ENCODE data around the gene RPL37A.

The RPL37A gene

GRCh38 chr2:216525972-216526371 lies 27.3 kb downstream of the RPL37A start:
- no peak for TF ChIP-seq CTCF (IDR thresholded peaks at IDR 0.05; ENCODE audit: insufficient read depth, low read depth, low read length, missing control alignments)
- H3K4me3 ChIP-seq (ENCODE audit: low read length): no peak overlapping the region
- no peak for DNase-seq (ENCODE audit: low read depth)

GRCh38 chr2:216526939-216527338 lies 28.3 kb downstream of the RPL37A start:
- TF ChIP-seq CTCF (IDR thresholded peaks at IDR 0.05; ENCODE audit: insufficient read depth, low read depth, low read length, missing control alignments): no peak
- no peak for DNase-seq (ENCODE audit: low read depth)

GRCh38 chr2:216527600-216527999 lies 29.0 kb downstream of the RPL37A start:
- no peak for DNase-seq (ENCODE audit: low read depth)
- no peak for TF ChIP-seq CTCF (IDR thresholded peaks at IDR 0.05; ENCODE audit: insufficient read depth, low read depth, low read length, missing control alignments)
- H3K4me3 ChIP-seq (ENCODE audit: low read length): no peak overlapping the region

More at GRCh38 chr2:216526939-216527338, 28.3 kb downstream of the RPL37A start:
- no peak overlapping the region for H3K4me3 ChIP-seq (ENCODE audit: low read length)

GRCh38 chr2:216532562-216532961 lies 33.9 kb downstream of the RPL37A start:
- no peak overlapping the region for H3K4me3 ChIP-seq (ENCODE audit: low read length)
- no peak for DNase-seq (ENCODE audit: low read depth)
- TF ChIP-seq CTCF (IDR thresholded peaks at IDR 0.05; ENCODE audit: insufficient read depth, low read depth, low read length, missing control alignments): no peak

- no peak for TF ChIP-seq CTCF (IDR thresholded peaks at IDR 0.05; ENCODE audit: insufficient read depth, low read depth, low read length, missing control alignments)
- no peak overlapping the region for H3K4me3 ChIP-seq (ENCODE audit: low read length)
- DNase-seq (ENCODE audit: low read depth): peak; percentile 90
Measured at GRCh38 chr2:216533609-216534008, 35.0 kb downstream of the RPL37A start.

- H3K4me3 ChIP-seq (ENCODE audit: low read length): no peak overlapping the region
- no peak for DNase-seq (ENCODE audit: low read depth)
- TF ChIP-seq CTCF (IDR thresholded peaks at IDR 0.05; ENCODE audit: insufficient read depth, low read depth, low read length, missing control alignments): no peak
Measured at GRCh38 chr2:216534809-216535208, 36.2 kb downstream of the RPL37A start.

GRCh38 chr2:216535454-216535995 lies 36.9 kb downstream of the RPL37A start:
- peak; percentile 78 for DNase-seq (ENCODE audit: low read depth)
- TF ChIP-seq CTCF (IDR thresholded peaks at IDR 0.05; ENCODE audit: insufficient read depth, low read depth, low read length, missing control alignments): no peak
- no peak overlapping the region for H3K4me3 ChIP-seq (ENCODE audit: low read length)
